GM21423 (cell line): ENCODE measurements around the gene ACOXL.
"Not testable (repeated sequence)": the region's sequence is repeated elsewhere in the genome, so short reads cannot be mapped to it uniquely, and the experiment has no call there.

Source experiments
- ATAC-seq: cut with Tn5 transposase; IDR thresholded peaks from one replicate; pipeline ENCODE4 v1.9.1; 2021; ENCODE audit warnings: mild to moderate bottlenecking, moderate library complexity; ENCODE audit not compliant: unreplicated experiment

Gene ACOXL

DNA sequence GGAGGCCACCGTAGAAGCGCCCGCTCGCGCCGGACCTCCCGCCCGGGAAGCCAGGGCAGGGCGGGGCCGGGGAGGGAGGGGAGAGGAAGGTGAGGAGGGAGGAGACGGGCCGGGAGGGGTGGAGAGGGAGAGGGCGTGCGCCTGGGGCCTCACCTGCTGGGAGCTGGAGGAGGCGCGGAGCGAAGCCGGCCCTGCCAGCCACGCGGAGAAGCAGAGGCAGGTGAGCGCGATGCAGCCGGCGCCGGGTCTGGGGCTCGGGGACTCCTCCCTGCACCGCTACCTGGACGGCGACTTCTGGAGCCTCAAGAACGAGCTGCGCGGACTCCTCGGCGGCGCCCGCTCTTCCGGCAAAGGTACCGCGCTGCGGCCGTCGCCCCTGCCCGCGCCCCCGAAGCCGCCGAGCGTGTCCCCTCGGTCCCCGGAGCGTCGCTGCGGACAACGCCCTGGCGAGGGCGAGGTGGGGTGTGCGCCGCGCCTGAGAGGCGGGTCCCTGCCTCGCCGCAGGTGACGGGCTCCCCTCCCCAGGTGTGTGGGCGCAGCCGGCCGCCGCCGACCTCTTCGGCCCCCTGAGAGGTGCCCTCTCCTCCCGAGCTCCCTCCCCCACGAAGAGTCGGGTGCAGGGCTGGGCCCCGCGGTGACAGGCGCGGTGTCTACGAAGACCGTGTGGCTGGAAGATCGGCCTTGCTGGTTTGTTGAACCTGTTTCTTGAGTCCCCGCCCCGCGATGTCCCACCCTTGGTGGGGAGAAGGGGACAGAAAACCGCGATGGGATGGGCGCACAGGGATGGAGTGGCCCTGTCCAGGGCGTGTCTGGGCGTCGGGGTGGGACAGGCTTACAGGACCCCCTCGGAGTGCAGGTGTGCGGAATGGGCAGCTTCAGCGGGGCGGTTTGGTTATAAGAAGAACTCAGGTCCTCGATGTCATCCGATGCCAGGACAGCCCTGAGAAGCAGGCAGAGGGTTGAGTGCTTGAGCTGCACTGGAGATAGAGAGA, at the start of gene ACOXL:
Gene ACOXL (plus strand): TSS at position 152 of the 992 bp plus-strand sequence. CDS start 35,817 bp downstream, outside the sequence.
- ATAC-seq: no peak

DNA sequence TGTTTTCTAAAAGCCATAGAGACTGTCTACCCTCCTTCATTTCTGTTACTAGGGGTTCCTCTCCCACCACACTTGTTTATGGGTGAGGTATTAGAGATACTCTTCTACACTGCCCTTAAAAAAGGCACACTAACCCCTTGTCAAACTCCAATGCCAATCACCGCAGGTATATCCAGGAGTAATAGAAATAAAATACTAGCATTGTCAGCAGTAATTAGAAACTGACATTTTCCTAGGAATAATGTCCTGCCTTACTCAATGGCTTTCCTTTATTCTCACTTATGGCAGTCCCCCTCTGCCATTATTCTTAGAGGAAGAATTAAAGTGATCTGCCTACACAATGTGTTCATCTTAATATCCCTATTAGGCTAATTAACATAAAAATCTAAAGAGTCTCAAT, 49.5 kb upstream of the ACOXL start:
- no peak for ATAC-seq

DNA sequence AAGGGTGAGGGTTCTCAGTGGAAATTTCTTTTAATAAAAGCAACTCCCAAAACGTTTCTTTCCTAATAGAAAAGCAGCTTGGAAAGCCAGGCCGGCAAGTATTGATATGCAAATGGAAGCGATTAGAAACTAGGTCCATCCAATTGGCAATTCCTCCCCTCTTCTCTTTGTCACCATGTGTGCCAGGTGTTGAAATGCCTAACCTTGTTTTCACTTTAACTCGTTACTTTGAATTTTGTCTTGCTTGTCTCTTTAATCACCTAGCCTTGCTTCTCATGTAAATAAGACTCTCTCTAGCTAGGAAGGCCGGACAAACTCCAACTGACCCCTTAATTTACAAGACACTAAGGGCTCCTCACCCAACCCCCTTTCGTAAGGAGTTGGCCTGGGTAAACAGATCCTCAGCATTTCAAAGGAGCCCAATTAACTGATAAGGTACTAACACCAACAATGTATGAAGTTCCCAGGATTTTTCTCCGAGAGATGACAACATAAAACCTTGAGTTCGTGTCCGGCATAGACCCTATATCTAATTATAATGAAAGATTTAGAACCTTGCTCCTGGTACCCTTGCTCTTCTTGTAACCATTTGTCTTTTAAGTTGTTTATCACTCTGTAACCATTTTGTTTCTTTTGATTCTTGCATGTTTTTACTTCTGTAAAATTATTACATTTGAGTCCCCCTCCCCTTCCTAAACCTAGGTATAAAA, 44.4 kb upstream of the ACOXL start:
- not testable (repeated sequence) for ATAC-seq

DNA sequence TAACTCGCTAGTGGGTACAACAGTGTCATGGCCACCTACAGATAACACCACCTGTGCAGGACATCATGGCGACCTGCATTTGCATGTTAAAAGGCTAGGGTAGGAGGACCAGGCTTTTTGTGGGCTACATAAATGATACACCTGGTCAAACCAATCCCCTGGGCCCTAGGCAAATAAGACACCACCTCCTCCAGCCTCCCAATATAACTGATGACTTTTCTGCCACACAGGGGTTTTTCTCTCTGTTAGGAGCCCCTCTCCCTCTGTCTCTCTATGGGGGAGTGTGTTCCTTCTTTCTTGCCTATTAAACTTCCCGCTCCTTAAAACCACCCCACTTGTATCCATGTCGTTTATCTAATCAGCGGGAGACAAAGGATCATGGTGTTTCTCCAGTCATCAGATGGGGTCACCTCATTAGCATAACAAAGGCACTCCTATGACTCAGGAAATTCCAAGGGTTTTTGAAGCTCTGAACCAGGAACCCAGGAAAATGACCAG, 43.7 kb upstream of the ACOXL start:
- ATAC-seq: no peak

DNA sequence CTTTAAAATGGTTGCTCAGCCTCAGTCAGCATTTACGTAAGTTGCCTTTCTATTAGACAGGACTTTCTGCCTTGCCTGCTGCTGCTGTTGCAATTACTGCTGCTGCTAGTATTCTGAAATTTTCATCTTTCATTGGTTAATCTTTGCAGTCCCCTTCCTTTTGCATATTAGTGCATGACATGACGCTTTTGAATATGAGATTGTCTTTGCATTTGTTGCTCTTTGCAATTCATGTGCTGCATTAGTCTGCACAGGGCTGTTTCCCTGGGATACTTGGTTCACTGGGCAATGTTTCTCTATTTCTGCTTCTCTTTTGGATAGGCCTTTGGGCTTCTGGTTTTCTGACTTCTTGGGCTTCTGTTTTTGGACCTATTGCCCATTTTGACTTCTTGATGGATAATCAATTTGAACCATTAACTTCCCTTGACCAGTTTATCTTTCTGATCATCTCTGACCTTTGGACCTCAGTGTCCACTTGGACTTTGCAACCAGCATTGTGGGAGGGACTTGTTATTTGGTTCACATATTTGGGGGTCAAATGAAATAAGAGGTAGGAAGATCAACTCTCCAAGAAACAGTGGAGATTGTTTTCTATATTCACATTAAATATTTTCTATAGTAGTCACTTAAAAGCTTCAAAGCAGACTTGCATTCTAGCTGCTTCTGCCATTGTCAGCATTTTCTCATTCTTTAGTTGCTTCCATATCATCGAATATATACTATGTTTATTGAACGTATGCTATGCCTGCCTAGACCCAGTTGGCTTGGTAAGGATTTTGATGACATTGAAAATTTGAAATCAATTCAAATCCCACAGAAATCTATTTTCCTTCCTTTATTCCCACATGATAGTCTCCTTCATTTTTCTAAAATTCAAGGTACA, 42.0 kb upstream of the ACOXL start:
- no peak for ATAC-seq

- ATAC-seq: no peak
These were observed 40.6 kb upstream of the ACOXL start for GRCh38 chr2:110691612-110692258.

DNA sequence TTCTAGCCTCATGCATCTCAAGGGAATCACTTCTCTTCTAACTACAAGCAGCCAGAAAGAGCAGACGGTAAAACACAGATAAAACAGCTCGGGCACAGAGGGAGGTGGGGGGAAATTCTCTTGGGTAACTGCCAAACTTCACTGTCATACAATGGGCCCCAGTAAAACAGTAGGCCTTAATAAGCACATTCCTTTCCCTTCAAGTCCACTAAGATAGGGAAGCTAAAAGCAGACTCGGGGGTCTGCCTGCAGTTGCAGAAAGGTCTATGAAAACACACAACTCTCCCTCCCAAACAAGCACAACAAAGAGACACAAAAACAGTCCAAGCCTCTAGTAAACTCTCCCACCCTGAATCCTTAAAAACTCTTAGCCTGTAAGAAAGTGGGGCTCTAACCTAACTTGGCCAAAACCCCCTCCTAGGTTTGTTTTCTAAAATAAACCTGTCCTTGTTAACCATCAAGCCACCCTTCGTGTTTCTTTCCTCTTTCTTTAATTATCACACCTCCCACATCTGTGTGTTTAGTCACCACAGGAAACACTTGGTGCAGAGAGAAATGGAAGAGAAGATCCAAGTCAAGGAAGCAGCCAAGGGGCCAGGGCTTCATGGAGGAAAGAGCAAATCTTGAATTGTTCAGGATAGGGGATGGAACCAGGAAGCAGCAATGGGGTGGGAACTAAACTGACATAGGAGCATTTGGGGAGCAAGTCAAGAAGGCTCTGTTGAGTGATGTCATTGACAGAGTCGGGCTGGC, 37.1 kb upstream of the ACOXL start:
- not testable (repeated sequence) for ATAC-seq

DNA sequence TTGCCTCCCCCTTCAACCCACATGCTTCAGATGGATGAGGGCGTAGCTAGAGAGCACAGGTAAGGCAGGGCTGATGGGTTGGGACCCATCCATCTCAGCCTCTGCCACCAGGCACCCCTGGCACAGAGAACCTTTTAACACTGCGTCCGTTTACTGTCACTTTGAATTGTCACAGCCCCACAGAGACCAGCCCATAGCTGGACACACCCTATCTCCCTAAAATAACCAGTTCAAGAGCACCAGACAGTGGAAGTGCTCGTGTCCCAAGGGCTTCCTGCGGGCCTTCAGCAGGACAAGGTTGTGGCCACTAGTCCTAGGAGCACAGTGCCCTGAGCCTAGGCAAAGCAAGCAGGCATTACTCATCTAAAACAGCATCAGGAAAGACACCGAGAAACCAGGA, 34.1 kb upstream of the ACOXL start:
- ATAC-seq: not testable (repeated sequence)

DNA sequence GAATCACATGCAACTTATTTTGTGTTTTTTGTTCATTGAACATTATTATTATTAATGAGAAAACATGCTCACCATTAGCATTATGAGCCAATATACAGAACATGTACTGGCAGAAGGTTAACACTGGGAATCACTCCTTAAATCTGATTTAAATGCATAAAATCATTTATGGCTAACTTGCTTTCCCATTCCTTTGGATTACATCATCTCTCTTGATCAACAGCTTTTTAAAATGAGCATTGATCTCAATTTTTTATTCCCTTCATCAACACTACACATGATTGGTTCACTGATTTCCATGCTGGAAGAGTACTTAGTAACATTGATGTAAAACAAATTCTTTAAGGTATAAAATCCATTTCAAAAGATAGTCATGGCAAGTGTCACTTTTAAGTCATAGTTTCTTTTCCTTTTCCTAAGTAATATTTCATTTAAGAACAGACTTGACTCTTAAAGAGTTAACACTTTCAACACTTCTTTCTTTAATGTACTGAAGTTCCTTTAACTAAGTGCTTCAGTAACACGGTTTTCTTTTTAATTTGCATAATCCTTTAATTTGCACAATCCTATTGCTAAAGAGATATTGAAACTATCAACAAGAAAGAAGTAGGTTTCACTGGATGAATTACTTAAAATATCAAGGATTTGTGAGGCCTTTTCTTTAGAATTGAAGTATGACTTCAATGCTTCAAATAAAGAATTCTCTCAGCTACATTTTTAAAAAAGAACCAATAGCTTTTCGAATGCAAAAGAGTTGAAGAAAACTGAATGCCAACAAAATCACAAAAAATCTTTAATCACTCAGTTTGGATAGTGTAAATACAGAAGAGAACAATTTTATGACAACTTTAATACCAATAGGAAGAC, 29.6 kb upstream of the ACOXL start:
- ATAC-seq: no peak

- no peak for ATAC-seq
These were observed 24.9 kb upstream of the ACOXL start for GRCh38 chr2:110707386-110707965.

- ATAC-seq: no peak
These were observed 23.9 kb upstream of the ACOXL start for GRCh38 chr2:110708455-110708854.

DNA sequence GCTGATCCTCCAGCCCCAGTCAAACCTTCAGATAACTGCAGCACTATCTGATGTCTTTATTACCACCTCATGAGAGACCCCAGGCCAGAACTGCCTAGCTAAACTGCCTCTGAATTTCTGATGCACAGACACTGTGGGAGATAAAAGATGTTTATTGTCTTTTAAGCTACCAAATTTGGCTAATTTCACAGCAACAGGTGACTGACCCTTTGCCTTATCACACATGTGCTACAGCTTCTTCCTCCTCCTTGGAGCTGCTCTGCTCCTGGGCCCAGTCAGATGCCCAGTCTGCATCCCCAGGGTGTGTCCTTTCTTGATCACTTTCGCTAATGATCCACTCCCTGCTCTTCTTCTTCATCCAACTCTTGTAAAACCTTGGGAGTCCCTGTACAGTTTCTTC, 19.6 kb upstream of the ACOXL start:
- ATAC-seq: no peak

DNA sequence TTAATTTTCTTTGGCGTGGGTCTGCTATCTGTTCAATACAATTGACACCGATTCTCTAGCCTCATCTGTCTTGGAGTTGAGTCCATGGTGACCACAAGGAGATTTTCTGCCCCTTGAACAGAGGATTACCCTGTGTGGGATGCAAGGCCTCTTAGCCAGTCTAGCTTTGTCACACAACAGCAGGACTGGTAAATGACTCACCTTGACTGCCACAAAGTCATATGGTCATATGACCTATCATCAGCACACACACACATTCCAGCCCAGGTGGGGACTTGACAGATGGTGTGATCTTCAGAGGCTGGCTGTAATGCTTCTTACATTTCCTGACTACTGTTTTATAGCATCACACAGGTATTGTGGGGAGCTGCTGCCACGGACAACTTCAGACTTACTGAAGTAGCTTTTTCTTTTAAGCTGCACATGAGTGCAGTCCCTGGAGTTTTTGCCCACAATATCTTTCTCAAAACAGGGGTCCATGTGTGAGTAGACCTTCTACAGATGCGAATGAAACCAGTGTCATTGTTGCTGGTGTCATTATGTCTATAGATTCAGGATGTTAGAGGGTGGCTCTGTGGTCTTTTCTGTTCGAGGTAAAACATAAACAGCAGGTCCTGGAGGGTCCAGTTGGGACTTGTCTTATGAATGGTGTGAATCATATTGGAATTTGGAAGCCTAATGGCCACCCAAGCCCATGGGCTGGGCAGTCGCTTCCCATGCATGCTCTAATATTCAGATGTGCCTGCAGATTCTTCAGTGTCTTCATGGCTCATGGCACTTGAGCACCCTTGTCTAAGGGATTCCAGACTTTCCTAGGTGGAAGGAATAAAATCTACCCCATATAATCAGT, 18.6 kb upstream of the ACOXL start:
- no peak for ATAC-seq

- no peak for ATAC-seq
These were observed 17.7 kb upstream of the ACOXL start for GRCh38 chr2:110714452-110715224.

- ATAC-seq: no peak
These were observed 15.3 kb upstream of the ACOXL start for GRCh38 chr2:110716959-110717645.

DNA sequence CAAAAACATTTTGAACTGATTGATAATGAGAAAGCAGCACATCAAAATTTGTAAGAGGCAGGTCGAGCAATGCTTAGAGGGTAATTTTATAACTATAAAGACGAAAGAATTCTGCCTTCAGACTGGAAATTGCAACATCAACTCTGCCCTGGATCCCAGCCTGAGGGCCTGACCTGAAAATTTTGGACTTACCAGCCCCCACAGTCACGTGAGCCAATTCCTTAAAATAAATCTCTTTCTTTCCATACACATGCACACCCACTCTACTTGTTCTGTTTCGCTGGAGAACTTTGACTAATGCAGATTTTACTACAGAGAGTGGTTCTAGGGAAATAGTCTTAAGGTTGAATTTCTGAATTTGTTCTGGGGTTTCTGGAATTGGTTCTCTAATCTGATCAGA, 14.6 kb upstream of the ACOXL start:
- ATAC-seq: no peak
